Measurements from ENCODE around the gene PACSIN2. TPM values are rescaled to one million over a fixed set of nuclear protein-coding genes. Genes with fewer than 3 reads are reported as not detected.
A peak's percentile ranks its signal among the peaks of the same experiment; 100 is the strongest.
"Not testable (repeated sequence)": the region's sequence is repeated elsewhere in the genome, so short reads cannot be mapped to it uniquely, and the experiment has no call there.

Gene PACSIN2
- total RNA-seq, 8 experiments from 2014 or later = 23.1 to 61.2 (median 39.0) TPM

DNA sequence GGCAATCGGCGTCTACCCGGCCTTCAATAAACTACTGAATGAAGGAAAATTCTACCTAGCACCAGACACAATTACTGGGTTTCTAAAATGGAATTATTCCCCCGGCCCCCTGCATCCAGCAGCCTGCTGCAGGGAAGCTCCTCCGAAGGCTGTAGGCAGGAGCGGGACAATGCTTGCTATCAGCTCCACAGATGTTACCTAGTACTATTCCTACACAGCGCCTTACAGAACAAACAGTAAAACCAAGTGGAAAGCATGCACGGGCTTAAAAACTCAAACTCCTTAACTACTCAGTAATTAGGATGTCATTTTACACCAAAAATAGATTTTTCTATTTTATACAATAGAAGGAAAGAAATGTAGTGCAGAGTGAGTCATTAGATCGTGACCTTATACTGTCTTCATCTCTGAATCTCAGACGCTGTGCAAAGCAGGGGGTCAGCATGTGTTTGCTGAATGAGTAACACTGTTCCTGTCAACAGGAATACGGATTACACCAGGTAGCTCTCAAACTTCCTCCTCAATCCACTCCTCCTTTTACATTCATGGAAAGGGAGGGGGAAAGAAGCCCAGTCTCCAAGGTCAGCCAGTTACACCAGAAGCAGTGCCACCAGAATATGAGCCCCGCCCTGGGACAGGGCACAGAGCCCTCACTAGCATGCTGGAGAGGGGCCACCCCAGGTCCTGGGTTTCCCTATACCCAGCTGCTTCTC is 74.9 kb downstream of the PACSIN2 start:
- H3K27ac ChIP-seq = no peak overlapping the region
- H3K4me1 ChIP-seq (replicated peaks in 1 of 2) = peaks cover 21 to 33% of the 10 kb centered on the region in 2 donors
- H3K4me3 ChIP-seq = no peak overlapping the region
- WGBS, 10 experiments = 48 to 76% (median 60%) methylated on average over 1 to 10 of the region's 12 CpGs; no CpG with 5 or more reads in 2 of the 10 experiments
- peak; percentile 38 to 95 (median 90) for ATAC-seq (replicated peaks in 6 of 8)
- in situ Hi-C loops (cut with MboI; ENCODE audit: low pct_unique_long_range_greater_than_20kb in 2 of 9, low sequenced_read_pairs in 9 of 9, unreplicated experiment in 9 of 9) = no loop called here

DNA sequence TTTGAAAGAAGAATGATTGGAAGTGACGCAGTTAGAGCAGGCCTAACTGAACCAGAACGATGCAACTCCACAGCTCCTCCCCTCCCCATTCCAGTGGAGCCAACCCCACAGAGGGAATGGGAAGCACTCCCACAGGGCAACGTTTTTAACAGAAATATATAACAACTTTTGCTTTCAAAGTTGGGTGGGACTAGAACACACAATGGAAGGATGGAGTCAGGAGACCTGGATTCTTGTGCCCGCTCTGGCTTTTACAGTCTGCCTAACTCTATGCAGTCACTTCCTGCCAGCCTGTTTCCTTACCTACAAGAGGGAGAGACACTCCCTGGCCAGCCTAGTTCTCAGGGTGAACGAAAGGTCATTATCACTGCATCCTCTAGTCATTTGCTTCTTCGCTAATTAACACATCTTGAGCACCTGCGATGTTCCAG is 75.5 kb downstream of the PACSIN2 start:
- 38 to 76% (median 61%) methylated on average over 1 to 6 of the region's 7 CpGs for WGBS, 10 experiments
- H3K4me1 ChIP-seq (replicated peaks in 1 of 2) = peaks cover 21 to 36% of the 10 kb centered on the region in 2 donors
- H3K4me3 ChIP-seq = no peak overlapping the region
- no peak overlapping the region for H3K27ac ChIP-seq
- ATAC-seq (replicated peaks in 6 of 8) = peak in 6 of 8 experiments; percentile 9 to 38 (median 24)
- in situ Hi-C loops (cut with MboI; ENCODE audit: low pct_unique_long_range_greater_than_20kb in 2 of 9, low sequenced_read_pairs in 9 of 9, unreplicated experiment in 9 of 9) = no loop called here

DNA sequence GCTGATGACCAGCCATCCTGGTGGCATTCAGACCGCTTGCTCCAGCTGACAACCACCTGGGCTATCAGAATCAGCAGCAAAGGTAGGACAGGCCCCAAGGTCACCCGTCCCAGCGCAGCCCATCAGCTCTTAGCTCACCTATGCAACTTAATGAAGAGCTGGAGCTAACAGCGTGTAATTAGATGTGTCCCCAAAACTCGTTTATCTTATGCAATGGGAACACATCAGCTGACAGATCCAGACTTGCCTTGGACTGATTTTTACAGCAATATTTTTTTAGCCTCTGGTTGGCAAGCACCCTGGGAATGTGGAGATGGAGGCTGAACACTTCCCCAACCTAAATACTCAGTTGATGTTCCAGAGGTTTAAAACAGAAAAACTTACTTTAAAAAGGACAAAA is 76.0 kb downstream of the PACSIN2 start:
- H3K27ac ChIP-seq = no peak overlapping the region
- in situ Hi-C loops (cut with MboI; ENCODE audit: low pct_unique_long_range_greater_than_20kb in 2 of 9, low sequenced_read_pairs in 9 of 9, unreplicated experiment in 9 of 9) = no loop called here

DNA sequence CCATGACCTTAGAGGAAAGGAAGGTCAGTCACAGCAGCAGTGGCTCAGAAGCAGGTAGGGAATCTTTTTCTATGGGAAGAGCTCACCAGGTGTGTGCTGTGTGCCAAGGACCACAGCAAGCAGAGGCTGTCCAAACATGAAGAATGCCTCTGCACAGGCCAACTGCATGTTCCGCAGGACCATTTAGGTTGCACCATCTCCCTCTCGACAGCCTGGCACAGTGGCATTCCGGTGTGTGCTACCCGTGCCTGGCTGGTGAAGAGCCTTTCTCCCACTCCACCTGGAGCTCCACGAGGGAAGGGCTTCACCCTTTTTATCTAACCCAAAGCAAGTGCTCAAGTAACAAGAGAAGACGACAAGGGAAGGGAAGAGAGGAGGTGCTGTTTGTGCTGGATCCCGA is 76.5 kb downstream of the PACSIN2 start:
- WGBS, 10 experiments = 70 to 92% (median 78%) methylated on average over 2 to 5 of the region's 7 CpGs; no CpG with 5 or more reads in 5 of the 10 experiments
- Histone ChIP-seq H3K4me3 (no peak overlapping the region), H3K27ac (no peak overlapping the region), H3K4me1 (replicated peaks in 1 of 2) (peaks cover 21 to 38% of the 10 kb centered on the region in 2 donors)
- in situ Hi-C loops (cut with MboI; ENCODE audit: low pct_unique_long_range_greater_than_20kb in 2 of 9, low sequenced_read_pairs in 9 of 9, unreplicated experiment in 9 of 9) = no loop called here
- no peak for ATAC-seq (replicated peaks in 6 of 8)

More for the DNA sequence above, 76.0 kb downstream of the PACSIN2 start:
- no peak for ATAC-seq (replicated peaks in 6 of 8)
- peaks cover 21 to 40% of the 10 kb centered on the region in 2 donors for H3K4me1 ChIP-seq (replicated peaks in 1 of 2)
- 68 to 95% (median 92%) methylated on average over 2 to 5 of the region's 5 CpGs; no CpG with 5 or more reads in 4 of the 10 experiments for WGBS, 10 experiments
- H3K4me3 ChIP-seq = no peak overlapping the region

DNA sequence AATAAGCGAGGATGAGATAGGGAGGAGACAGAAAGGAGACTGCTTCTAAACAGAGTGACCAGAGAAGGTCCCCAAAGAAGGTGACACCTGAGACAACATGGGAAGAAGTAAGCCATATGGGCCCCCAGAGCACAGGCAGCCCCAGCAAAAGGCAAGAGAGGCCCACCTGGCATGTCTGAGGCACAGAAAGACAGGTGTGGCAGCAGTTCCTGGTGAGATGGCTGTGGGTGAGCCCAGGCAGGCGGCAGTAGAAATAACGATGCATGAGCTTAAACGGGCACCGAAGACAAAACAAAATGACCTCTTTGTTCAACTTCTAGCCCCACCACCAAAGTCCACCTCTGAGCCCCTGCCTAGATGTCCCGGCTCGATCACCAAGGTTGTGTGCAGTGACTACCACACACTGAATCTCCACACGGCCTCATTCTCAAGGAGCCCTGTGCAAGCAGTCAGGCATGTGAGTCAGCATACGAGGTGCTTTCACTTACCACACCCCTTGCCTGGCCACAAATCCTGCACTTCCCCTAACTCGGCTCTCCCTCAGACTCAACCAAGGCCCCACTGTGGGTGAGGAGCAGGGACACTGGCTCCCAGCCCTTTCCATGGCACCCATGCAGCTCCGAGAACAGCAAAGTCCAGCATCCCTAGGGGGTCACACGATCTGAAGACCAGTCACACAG is 77.6 kb downstream of the PACSIN2 start:
- 83 to 100% (median 97%) methylated on average over 1 to 6 of the region's 12 CpGs; no CpG with 5 or more reads in 4 of the 10 experiments for WGBS, 10 experiments
- Histone ChIP-seq H3K4me1 (replicated peaks in 1 of 2) (peaks cover 21 to 38% of the 10 kb centered on the region in 2 donors), H3K27ac (no peak overlapping the region), H3K4me3 (no peak overlapping the region)
- peak in 4 of 8 experiments; percentile 13 to 68 (median 40) for ATAC-seq (replicated peaks in 6 of 8)
- in situ Hi-C loops (cut with MboI; ENCODE audit: low pct_unique_long_range_greater_than_20kb in 2 of 9, low sequenced_read_pairs in 9 of 9, unreplicated experiment in 9 of 9) = no loop called here

DNA sequence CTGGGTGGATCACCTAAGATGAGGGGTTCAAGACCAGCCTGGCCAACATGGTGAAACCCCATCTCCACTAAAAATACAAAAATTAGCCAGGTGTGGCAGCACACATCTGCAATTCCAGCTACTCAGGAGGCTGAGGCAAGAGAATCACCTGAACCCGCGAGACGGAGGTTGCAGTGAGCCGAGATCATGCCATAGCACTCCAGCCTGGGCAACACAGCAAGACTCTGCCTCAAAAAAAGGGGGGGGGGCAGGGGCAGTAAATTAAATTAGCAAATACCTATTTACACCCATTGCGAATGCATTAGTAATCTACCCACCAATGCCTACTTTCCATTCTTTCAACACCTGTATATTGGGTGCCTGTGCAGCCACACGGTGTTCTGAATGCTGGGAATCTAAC is 78.3 kb downstream of the PACSIN2 start:
- in situ Hi-C loops (cut with MboI; ENCODE audit: low pct_unique_long_range_greater_than_20kb in 2 of 9, low sequenced_read_pairs in 9 of 9, unreplicated experiment in 9 of 9); H3K4me3 ChIP-seq; ATAC-seq (replicated peaks in 6 of 8); H3K27ac ChIP-seq: not testable (repeated sequence)
- peaks cover 21 to 38% of the 10 kb centered on the region in 2 donors for H3K4me1 ChIP-seq (replicated peaks in 1 of 2)
- WGBS, 10 experiments = 86 to 100% (median 100%) methylated on average over 1 to 4 of the region's 6 CpGs; no CpG with 5 or more reads in 3 of the 10 experiments

DNA sequence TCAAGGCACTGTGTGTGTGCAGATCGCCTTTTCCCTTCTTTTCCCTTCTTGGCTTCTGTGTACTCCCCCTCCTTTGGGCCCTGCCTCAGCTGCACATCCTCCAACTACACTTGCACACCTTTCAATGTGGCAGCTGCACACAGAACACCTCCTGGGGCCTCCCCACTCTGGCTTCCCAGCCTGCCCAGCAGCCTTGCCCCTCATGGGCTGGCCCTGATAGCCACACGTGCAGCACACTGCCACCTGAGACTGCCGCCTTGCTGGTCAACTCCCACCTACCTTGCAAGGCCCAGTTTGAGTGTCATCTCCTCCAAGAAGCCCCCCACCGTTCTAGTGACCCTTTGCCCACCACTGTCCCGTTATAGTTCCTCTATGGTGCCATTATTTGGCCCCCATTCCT is 80.6 kb downstream of the PACSIN2 start:
- H3K4me3 ChIP-seq = no peak overlapping the region
- in situ Hi-C loops (cut with MboI; ENCODE audit: low pct_unique_long_range_greater_than_20kb in 2 of 9, low sequenced_read_pairs in 9 of 9, unreplicated experiment in 9 of 9) = no loop called here
- peak in 3 of 8 experiments; percentile 4 to 41 (median 25) for ATAC-seq (replicated peaks in 6 of 8)
- no peak overlapping the region for H3K27ac ChIP-seq
- peaks cover 9 to 23% of the 10 kb centered on the region in 2 donors for H3K4me1 ChIP-seq (replicated peaks in 1 of 2)
- 20 to 100% (median 90%) methylated on average over 1 to 5 of the region's 5 CpGs; no CpG with 5 or more reads in 3 of the 10 experiments for WGBS, 10 experiments

DNA sequence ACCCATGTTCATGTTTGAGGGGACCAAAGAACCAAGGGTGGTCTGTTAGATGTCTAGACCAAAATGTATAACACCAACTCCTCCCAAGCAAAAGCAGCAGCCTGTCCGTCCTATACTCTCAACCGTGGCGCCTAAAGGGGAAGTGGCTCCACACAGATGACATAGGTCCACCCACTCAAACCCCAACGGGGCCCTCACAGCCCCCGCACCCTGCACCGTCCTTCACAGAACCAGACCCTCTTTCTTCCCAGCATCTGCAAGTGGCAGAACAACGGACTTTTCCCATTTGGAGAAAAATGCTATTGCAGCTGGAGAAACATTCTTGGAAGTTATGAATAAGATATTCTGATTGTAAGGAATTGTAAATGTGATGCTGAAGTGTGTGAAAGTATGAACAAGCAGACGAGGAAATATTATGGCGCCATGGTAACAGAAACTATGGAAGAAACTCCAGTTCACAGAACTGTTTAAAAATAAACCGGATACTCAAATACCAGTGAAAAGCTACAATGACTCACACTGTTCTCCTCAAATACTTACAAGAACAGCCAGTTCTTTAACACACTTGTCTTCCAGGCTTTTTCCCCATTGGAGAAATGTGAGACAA is 81.4 kb downstream of the PACSIN2 start:
- Histone ChIP-seq H3K4me1 (replicated peaks in 1 of 2) (peaks cover 1 to 16% of the 10 kb centered on the region in 2 donors), H3K27ac (no peak overlapping the region), H3K4me3 (no peak overlapping the region)
- in situ Hi-C loops (cut with MboI; ENCODE audit: low pct_unique_long_range_greater_than_20kb in 2 of 9, low sequenced_read_pairs in 9 of 9, unreplicated experiment in 9 of 9) = no loop called here
- peak in 5 of 8 experiments; percentile 53 to 85 (median 71) for ATAC-seq (replicated peaks in 6 of 8)
- WGBS, 10 experiments = 0 to 90% (median 62%) methylated on average over 2 to 9 of the region's 10 CpGs

DNA sequence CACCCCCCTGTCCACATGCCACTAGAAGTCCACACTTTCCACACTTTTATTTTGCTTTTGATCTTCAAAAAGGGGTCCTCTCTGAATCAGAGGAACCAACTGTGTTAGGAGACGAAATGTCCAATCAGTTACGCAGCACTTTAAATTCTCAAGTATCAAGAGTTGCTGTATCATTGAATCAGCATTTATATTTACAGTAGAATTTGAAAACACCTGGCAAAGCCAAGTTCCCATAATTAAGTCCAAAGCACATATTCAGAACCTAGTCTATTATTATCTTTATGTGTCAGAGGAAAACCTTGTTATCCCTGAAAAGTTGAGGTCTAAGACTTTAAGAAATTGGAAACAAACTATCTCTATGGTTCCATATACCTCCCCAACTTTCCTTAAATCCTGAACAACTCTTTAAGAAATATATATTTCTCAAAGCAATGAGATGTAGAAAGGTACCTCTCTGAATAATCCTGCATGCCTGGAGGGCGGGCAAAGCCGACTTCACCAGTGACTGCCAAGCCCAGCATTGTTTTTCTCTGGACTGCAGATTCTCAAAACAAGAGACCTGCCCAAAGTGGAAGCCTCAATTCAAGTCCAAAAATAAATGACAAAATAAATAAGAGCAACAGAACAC is 82.0 kb downstream of the PACSIN2 start:
- in situ Hi-C loops (cut with MboI; ENCODE audit: low pct_unique_long_range_greater_than_20kb in 2 of 9, low sequenced_read_pairs in 9 of 9, unreplicated experiment in 9 of 9) = no loop called here
- 0 to 100% (median 82%) methylated on average over 1 to 4 of the region's 4 CpGs for WGBS, 10 experiments
- no peak overlapping the region for H3K27ac ChIP-seq
- peaks cover 0 to 10% of the 10 kb centered on the region in 2 donors for H3K4me1 ChIP-seq (replicated peaks in 1 of 2)
- ATAC-seq (replicated peaks in 6 of 8) = peak in 3 of 8 experiments; percentile 25 to 60 (median 43)
- H3K4me3 ChIP-seq = no peak overlapping the region

DNA sequence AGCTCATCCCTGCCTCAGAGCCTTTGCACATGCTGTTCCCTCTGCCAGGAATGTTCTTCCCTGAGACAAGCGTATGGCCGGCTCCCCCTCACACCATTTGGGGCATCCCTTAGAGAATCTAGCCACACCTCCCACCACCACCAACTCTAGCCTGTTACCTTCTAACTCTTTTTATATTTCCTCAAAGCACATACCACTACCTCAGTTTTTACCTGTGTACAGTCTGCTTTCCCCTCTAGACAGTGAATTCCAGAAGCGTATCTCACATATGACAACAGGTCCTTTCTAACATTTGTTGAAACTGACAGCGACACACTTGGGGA is 82.8 kb downstream of the PACSIN2 start:
- H3K27ac ChIP-seq = no peak overlapping the region
- WGBS, 10 experiments = 83 to 100% (median 93%) methylated on average over 1 to 4 of the region's 4 CpGs
- H3K4me1 ChIP-seq (replicated peaks in 1 of 2) = peaks cover 0 to 9% of the 10 kb centered on the region in 2 donors
- no peak overlapping the region for H3K4me3 ChIP-seq
- in situ Hi-C loops (cut with MboI; ENCODE audit: low pct_unique_long_range_greater_than_20kb in 2 of 9, low sequenced_read_pairs in 9 of 9, unreplicated experiment in 9 of 9) = no loop called here
- ATAC-seq (replicated peaks in 6 of 8) = no peak

DNA sequence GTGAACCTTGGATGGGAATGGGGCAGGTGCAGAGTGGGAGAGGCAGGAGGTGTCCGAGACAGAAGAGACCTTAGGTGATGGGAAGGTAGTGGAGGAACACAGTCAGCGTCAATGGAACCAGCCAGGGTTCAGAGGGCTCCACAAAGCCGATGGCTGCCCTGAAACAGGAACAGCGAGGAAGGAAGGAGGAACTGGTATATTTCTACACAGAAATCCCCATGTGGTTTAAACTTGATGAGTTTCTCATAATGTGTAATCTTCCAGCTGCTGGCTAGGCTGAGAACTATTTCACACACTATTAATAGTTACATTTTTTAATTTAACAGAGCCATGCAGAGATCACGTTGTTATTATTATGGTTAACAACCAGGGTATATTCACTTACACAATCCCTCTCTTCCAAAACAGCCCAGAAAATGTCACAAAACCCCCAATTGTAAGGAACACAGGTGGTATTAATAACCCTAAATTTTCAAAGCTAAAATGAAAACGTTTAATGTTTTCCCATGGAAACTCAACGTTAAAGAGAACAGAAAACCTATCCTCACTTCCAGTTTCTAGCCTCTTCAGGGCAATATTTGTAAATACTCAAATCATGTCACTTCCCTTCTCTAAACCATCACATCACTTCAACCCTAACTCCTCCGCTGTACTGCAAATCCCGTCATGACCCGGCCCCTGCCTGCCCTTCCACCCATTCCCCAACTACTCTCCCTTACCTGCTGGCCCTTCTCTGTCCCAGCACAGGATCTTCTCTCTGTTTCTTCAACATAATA is 83.3 kb downstream of the PACSIN2 start:
- WGBS, 10 experiments = 12 to 100% (median 75%) methylated on average over 1 to 8 of the region's 10 CpGs
- Histone ChIP-seq H3K4me3 (no peak overlapping the region), H3K27ac (no peak overlapping the region), H3K4me1 (replicated peaks in 1 of 2) (peaks cover 0 to 11% of the 10 kb centered on the region in 2 donors)
- ATAC-seq (replicated peaks in 6 of 8) = no peak
- in situ Hi-C loops (cut with MboI; ENCODE audit: low pct_unique_long_range_greater_than_20kb in 2 of 9, low sequenced_read_pairs in 9 of 9, unreplicated experiment in 9 of 9) = no loop called here

DNA sequence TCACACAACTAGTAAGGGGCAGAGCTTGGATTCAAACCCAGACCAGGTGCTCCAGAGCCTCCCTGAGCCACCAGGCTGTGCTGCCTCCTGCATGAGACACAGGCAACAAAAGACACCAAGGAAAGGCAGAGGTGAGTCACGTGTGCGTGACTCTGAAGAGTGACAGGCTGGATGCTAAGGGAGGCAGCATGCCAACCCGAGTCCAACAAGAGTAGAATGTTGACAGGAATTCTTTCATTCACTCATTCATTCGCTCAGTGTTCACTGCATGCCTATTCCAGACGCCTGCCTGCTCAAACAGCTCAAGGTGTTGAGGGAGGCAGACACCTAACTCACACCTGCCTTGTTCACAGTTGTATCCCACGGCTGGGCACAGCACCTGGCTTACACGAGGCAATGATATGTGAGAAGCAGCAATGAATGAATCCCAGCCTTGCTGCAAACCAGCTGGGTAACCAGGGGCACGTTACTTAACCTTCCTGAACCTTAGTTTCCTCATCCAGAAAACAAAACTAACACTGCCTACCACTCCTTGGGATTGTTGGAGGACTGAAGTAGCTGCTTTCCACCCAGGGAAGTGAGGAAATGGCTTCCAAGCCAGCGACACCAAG is 84.0 kb downstream of the PACSIN2 start:
- H3K27ac ChIP-seq = no peak overlapping the region
- peak in 2 of 8 experiments; percentile 45 to 50 for ATAC-seq (replicated peaks in 6 of 8)
- H3K4me1 ChIP-seq (replicated peaks in 1 of 2) = peaks cover 0 to 17% of the 10 kb centered on the region in 2 donors
- H3K4me3 ChIP-seq = no peak overlapping the region
- in situ Hi-C loops (cut with MboI; ENCODE audit: low pct_unique_long_range_greater_than_20kb in 2 of 9, low sequenced_read_pairs in 9 of 9, unreplicated experiment in 9 of 9) = no loop called here
- WGBS, 10 experiments = 33 to 100% (median 77%) methylated on average over 1 to 5 of the region's 9 CpGs; no CpG with 5 or more reads in 2 of the 10 experiments
